CD14-positive monocyte (primary cell): Measurements from ENCODE around the gene CUX1. TPM values are rescaled to one million over a fixed set of nuclear protein-coding genes. Genes with fewer than 3 reads are reported as not detected.
"Not testable (repeated sequence)": the region's sequence is repeated elsewhere in the genome, so short reads cannot be mapped to it uniquely, and the experiment has no call there.

Source experiments
- DNase-seq, 3 donors: peaks; one replicate each; pipeline ENCODE4 v3.0.0-alpha.2; 2011 to 2022
- H2AFZ ChIP-seq: 2 replicates; pipeline ENCODE4 v1.6.0; 2012; ENCODE audit warnings: mild to moderate bottlenecking, low read depth, low read length, inconsistent platforms; ENCODE audit not compliant: insufficient read depth, poor library complexity, severe bottlenecking
- H3K27ac ChIP-seq, 2 donors: 1 replicate in 1 of 2; 2 replicates in 1 of 2; pipeline ENCODE4 v1.5.1; 2012 to 2013; ENCODE audit warnings: low read length in 2 of 2, control low read depth in 1 of 2, inconsistent platforms in 1 of 2, low read depth in 1 of 2, mild to moderate bottlenecking in 1 of 2
- H3K27me3 ChIP-seq, 2 donors: one replicate each; pipeline versions ENCODE4 v1.6.0 to v1.6.1; 2011 to 2013; ENCODE audit warnings: low read length in 2 of 2; ENCODE audit not compliant: control insufficient read depth in 2 of 2, insufficient read depth in 2 of 2
- H3K36me3 ChIP-seq, 2 donors: replicated peaks in 1 of 2; 1 replicate in 1 of 2; 2 replicates in 1 of 2; pipeline versions ENCODE4 v1.5.1 to v1.6.1; 2012 to 2013; ENCODE audit warnings: low read length in 2 of 2, control low read depth in 1 of 2, inconsistent platforms in 1 of 2, mild to moderate bottlenecking in 1 of 2; ENCODE audit not compliant: insufficient read depth in 2 of 2, control insufficient read depth in 1 of 2
- H3K4me1 ChIP-seq, 2 donors: 1 replicate in 1 of 2; 2 replicates in 1 of 2; pipeline versions ENCODE4 v1.5.1 to v1.6.1; 2012 to 2013; ENCODE audit warnings: low read length in 2 of 2, control low read depth in 1 of 2, inconsistent platforms in 1 of 2, mild to moderate bottlenecking in 1 of 2, moderate library complexity in 1 of 2; ENCODE audit not compliant: insufficient read depth in 2 of 2, control insufficient read depth in 1 of 2
- H3K4me2 ChIP-seq: replicated peaks from 2 replicates; pipeline ENCODE3; 2012; ENCODE audit warnings: low read length, moderate library complexity, mild to moderate bottlenecking; ENCODE audit not compliant: poor library complexity, severe bottlenecking; ENCODE audit errors: extremely low read depth
- H3K4me3 ChIP-seq, 3 experiments: fragments of 200-600 bp in 1 of 3; sonication (generic) in 1 of 3; replicated peaks in 1 of 3; 1 replicate in 2 of 3; 2 replicates in 1 of 3; pipeline ENCODE4 v1.5.1; 2011 to 2013; ENCODE audit warnings: low read length in 3 of 3, mild to moderate bottlenecking in 3 of 3, control low read depth in 2 of 3, low read depth in 2 of 3, inconsistent platforms in 1 of 3, moderate library complexity in 1 of 3
- H3K79me2 ChIP-seq: 2 replicates; pipeline ENCODE4 v1.6.0; 2012; ENCODE audit warnings: mild to moderate bottlenecking, control low read depth, inconsistent platforms, low read length, moderate library complexity; ENCODE audit not compliant: insufficient read depth
- H3K9ac ChIP-seq: 2 replicates; pipeline ENCODE4 v1.6.0; 2017; ENCODE audit warnings: low read length, mild to moderate bottlenecking; ENCODE audit not compliant: insufficient read depth, poor library complexity, severe bottlenecking
- H3K9me3 ChIP-seq, 2 donors: replicated peaks in 1 of 2; 1 replicate in 1 of 2; 2 replicates in 1 of 2; pipeline versions ENCODE4 v1.5.1 to v1.6.1; 2012 to 2013; ENCODE audit warnings: low read length in 2 of 2, control low read depth in 1 of 2; ENCODE audit not compliant: control insufficient read depth in 1 of 2, insufficient read depth in 1 of 2
- H4K20me1 ChIP-seq: 2 replicates; pipeline ENCODE4 v1.6.0; 2012; ENCODE audit warnings: mild to moderate bottlenecking, low read length, control low read depth, moderate library complexity; ENCODE audit not compliant: insufficient read depth
- H3K27ac Mint-ChIP-seq, 7 donors: one replicate each; pipeline ENCODE4 v1.8.0; 2020; ENCODE audit warnings: mild to moderate bottlenecking in 7 of 7, mixed read lengths in 7 of 7, moderate library complexity in 6 of 7, inconsistent platforms in 2 of 7
- H3K27me3 Mint-ChIP-seq, 3 donors: one replicate each; pipeline ENCODE4 v1.8.0; 2021 to 2022; ENCODE audit warnings: low read depth in 3 of 3, mild to moderate bottlenecking in 3 of 3, mixed read lengths in 3 of 3, moderate library complexity in 3 of 3, inconsistent platforms in 1 of 3
- H3K36me3 Mint-ChIP-seq, 2 donors: one replicate each; pipeline ENCODE4 v1.8.0; 2020; ENCODE audit warnings: mixed read lengths in 2 of 2, inconsistent platforms in 1 of 2, mild to moderate bottlenecking in 1 of 2
- H3K4me1 Mint-ChIP-seq: one replicate; pipeline ENCODE4 v1.8.0; 2020; ENCODE audit warnings: mild to moderate bottlenecking, mixed read lengths
- H3K4me3 Mint-ChIP-seq, 2 donors: one replicate each; pipeline ENCODE4 v1.8.0; 2020; ENCODE audit warnings: mild to moderate bottlenecking in 2 of 2, mixed read lengths in 2 of 2, moderate library complexity in 1 of 2
- H3K9me3 Mint-ChIP-seq, 7 donors: one replicate each; pipeline ENCODE4 v1.8.0; 2020 to 2022; ENCODE audit warnings: mixed read lengths in 7 of 7, mild to moderate bottlenecking in 6 of 7, moderate library complexity in 6 of 7, inconsistent platforms in 2 of 7
- WGBS: methylation state at CpG from one replicate; pipeline ENCODE4 v1.1.5; 2013; ENCODE audit warnings: missing lambda C conversion rate; ENCODE audit not compliant: insufficient coverage; 5-methylcytosine and 5-hydroxymethylcytosine counted together
- intact Hi-C, 2 donors: fragments of 100-400 bp; cut with micrococcal nuclease; formaldehyde crosslinking; loops; one replicate each; pipeline versions ENCODE4 v1.15.0 to v1.15.1; 2023
- polyA plus RNA-seq, 3 donors: library from polyadenylated mRNA; depleted of rRNA in 1 of 3; unstranded in 2 of 3; stranded (reverse) in 1 of 3; fragments of 300-500 nt in 2 of 3; fragments of >200 nt in 1 of 3; fragmentation: Illumina TruSeq in 2 of 3; gene quantifications; 1 replicate in 2 of 3; 2 replicates in 1 of 3; pipeline ENCODE4 v1.2.3, GENCODE V29; 2012 to 2021
- TF ChIP-seq, protein P1 (sequence below): fragments of 200-600 bp; IDR thresholded peaks from one replicate; pipeline ENCODE4 v1.8.0; 2022; ENCODE audit warnings: antibody characterized with exemption, mild to moderate bottlenecking

The CUX1 gene
- polyA plus RNA-seq, 3 donors = 17.6 to 38.0 (median 28.0) TPM

DNA sequence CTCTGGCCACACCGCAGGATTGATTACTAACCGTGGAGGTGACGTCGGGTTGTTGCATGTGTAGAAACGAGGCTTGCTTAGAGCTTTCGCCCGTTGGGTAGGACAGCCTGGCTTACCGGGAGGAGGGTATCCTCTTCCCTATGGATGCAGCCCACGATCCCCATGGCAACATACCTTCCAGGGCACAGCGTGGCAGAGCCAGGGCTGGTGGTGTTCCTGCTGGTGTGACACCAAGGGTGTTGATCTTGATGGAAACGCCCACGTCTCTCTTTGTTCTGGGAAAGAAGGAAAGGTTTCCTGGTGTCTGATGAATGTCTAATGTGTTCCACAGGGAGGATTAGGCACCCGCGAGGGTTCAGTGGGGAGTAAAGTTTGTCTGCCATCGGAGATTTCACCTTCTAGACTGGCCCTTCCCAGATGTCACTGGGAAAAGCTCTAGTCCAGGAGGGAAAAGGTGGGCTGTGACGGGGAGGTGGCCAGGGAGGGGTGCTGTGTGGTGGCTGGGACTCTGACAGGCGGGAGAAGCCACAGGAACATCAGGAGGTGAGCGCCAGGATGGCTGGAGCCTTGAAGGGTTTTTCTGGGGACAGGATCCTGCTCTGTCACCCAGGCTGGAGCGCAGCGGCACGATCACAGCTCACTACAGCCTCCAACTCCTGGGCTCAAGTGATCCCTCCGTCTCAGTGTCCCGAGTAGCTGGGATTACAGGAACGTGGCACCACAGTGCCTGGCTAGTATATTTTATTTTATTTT is 102.1 kb downstream of the CUX1 start:
- Histone ChIP-seq H3K4me3 (no peak overlapping the region), H3K9me3 (no peaks in the 10 kb centered on the region), H3K27ac (peak overlapping the region in 1 of 2 donors; percentile 26), H3K36me3 (peaks cover 50 to 79% of the 10 kb centered on the region in 2 donors), H2AFZ (no peak overlapping the region), H3K4me2 (no peak overlapping the region), H3K79me2 (peaks cover 95% of the 10 kb centered on the region), H3K27me3 (no peaks in the 10 kb centered on the region), H4K20me1 (peaks cover 95% of the 10 kb centered on the region), H3K9ac (no peak overlapping the region), H3K4me1 (no peaks in the 10 kb centered on the region)
- Mint-ChIP-seq H3K36me3 (peaks cover 58 to 82% of the 10 kb centered on the region in 2 donors), H3K9me3 (no peaks in the 10 kb centered on the region), H3K27ac (peak overlapping the region in 2 of 7 donors; percentile 28 to 63), H3K27me3 (no peaks in the 10 kb centered on the region), H3K4me1 (no peaks in the 10 kb centered on the region), H3K4me3 (no peak overlapping the region)
- WGBS = 97% methylated on average over 16 of the region's 24 CpGs
- no peak for DNase-seq
- TF ChIP-seq, protein P1, sequence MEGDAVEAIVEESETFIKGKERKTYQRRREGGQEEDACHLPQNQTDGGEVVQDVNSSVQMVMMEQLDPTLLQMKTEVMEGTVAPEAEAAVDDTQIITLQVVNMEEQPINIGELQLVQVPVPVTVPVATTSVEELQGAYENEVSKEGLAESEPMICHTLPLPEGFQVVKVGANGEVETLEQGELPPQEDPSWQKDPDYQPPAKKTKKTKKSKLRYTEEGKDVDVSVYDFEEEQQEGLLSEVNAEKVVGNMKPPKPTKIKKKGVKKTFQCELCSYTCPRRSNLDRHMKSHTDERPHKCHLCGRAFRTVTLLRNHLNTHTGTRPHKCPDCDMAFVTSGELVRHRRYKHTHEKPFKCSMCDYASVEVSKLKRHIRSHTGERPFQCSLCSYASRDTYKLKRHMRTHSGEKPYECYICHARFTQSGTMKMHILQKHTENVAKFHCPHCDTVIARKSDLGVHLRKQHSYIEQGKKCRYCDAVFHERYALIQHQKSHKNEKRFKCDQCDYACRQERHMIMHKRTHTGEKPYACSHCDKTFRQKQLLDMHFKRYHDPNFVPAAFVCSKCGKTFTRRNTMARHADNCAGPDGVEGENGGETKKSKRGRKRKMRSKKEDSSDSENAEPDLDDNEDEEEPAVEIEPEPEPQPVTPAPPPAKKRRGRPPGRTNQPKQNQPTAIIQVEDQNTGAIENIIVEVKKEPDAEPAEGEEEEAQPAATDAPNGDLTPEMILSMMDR = no peak
- intact Hi-C loops = no loop called here

DNA sequence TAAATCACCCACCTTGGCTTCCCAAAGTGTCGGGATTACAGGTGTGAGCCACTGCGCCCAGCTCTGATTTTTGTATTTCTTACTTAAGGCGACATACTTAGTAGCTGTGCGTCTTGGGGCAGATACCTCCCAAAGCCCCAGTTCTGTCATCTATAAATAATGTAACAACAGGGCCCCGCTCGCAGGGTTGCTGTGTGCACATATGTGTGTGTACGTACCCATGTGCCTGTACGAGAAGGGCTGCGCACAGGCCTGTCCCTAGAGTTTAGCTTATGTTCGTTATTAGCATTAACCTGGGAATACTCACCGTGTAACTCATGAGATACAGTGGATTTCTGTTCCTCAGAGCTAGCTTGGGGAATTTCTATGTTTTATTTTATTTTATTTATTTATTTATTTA is 103.6 kb downstream of the CUX1 start:
- H3K4me1 Mint-ChIP-seq = no peaks in the 10 kb centered on the region
- WGBS = 98% methylated on average over 7 of the region's 11 CpGs
- peak overlapping the region in 1 of 7 donors; percentile 15 for H3K27ac Mint-ChIP-seq
- Histone ChIP-seq H3K79me2 (peaks cover 96% of the 10 kb centered on the region), H3K9ac (no peak overlapping the region), H3K4me2 (no peak overlapping the region), H3K9me3 (no peaks in the 10 kb centered on the region), H4K20me1 (peaks cover 95% of the 10 kb centered on the region), H2AFZ (no peak overlapping the region), H3K36me3 (peaks cover 39 to 75% of the 10 kb centered on the region in 2 donors), H3K27me3 (no peaks in the 10 kb centered on the region), H3K4me3 (no peak overlapping the region), H3K4me1 (no peaks in the 10 kb centered on the region), H3K27ac (no peak overlapping the region)
- intact Hi-C loops = no loop called here
- no peak overlapping the region for H3K4me3 Mint-ChIP-seq
- DNase-seq = no peak
- H3K9me3 Mint-ChIP-seq = no peaks in the 10 kb centered on the region
- no peaks in the 10 kb centered on the region for H3K27me3 Mint-ChIP-seq
- TF ChIP-seq, protein P1 = no peak
- peaks cover 51 to 72% of the 10 kb centered on the region in 2 donors for H3K36me3 Mint-ChIP-seq

DNA sequence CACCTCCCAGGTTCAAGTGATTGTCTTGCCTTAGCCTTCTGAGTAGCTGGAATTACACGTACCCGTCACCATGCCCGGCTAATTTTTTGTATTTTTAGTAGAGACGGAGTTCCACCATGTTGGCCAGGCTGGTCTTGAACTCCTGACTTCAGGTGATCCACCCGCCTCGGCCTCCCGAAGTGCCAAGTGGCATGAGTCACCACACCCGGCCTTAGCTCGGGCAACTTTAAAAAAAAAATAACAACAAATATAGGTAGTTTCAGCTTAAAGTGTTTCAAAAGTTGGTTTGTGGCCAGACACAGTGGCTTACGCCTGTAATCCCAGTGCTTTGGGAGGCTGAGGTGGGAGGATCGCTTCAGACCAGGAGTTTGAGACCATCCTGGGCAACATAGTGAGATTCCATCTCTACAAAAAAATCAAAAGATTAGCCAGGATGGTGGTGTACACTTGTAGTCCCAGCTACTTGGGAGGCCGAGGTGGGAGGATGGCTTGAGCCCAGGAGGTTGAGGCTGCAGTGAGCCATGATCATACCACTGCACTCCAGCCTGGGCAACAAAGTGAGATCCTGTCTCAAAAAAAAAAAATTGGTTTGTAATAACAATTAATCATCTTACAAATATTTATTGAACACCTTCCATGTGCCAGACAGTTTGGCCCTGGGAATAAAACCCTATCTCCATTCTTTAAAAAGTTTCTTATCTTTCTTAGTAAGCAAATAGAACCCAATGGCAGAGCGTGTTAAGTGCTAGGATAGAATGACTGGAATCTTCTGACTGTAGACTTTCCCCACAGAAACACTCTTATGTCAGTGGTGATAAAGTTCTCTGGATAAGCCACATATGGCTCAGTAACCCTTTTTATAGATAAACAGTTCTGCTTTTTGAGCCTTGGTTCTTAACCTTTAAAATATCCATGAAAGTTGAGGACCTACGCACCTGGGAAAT is 104.4 kb downstream of the CUX1 start:
- DNase-seq, H3K4me1 ChIP-seq, H3K9ac ChIP-seq, H3K27me3 ChIP-seq, H3K9me3 ChIP-seq, intact Hi-C loops, H3K4me3 ChIP-seq, H3K4me1 Mint-ChIP-seq, H3K4me2 ChIP-seq, H2AFZ ChIP-seq, H3K9me3 Mint-ChIP-seq, H3K4me3 Mint-ChIP-seq, H3K27me3 Mint-ChIP-seq: not testable (repeated sequence)
- Mint-ChIP-seq H3K27ac (peak overlapping the region in 5 of 7 donors; percentile 41 to 72 (median 46)), H3K36me3 (peaks cover 45 to 66% of the 10 kb centered on the region in 2 donors)
- no CpG with 5 or more reads among the region's 14 CpGs for whole genome bisulfite sequencing
- Histone ChIP-seq H3K79me2 (peaks cover 96% of the 10 kb centered on the region), H3K36me3 (peaks cover 37 to 75% of the 10 kb centered on the region in 2 donors), H3K27ac (peak overlapping the region in 1 of 2 donors; percentile 20), H4K20me1 (peaks cover 95% of the 10 kb centered on the region)
